Colonic mucosa (tissue), 4 donors: Measurements from ENCODE around the gene GALR3. TPM values are rescaled to one million over a fixed set of nuclear protein-coding genes. Genes with fewer than 3 reads are reported as not detected.

ENCODE experiments used
- DNase-seq: peaks from one replicate; pipeline ENCODE4 v3.0.0-alpha.2; 2020
- H3K27ac ChIP-seq: fragments of 200-600 bp; one replicate; pipeline ENCODE4 v1.8.0; 2021
- H3K27me3 ChIP-seq: fragments of 200-600 bp; one replicate; pipeline ENCODE4 v1.8.0; 2021
- H3K36me3 ChIP-seq: fragments of 200-600 bp; one replicate; pipeline ENCODE4 v1.8.0; 2021
- H3K4me1 ChIP-seq: fragments of 200-600 bp; one replicate; pipeline ENCODE4 v1.8.0; 2021; ENCODE audit warnings: mild to moderate bottlenecking
- H3K4me3 ChIP-seq: fragments of 200-600 bp; one replicate; pipeline ENCODE4 v1.8.0; 2021
- H3K9ac ChIP-seq, 2 donors: one replicate each; pipeline ENCODE4 v1.7.0; 2013; ENCODE audit warnings: control low read depth in 2 of 2, low read depth in 2 of 2, low read length in 2 of 2
- H3K9me3 ChIP-seq: fragments of 200-600 bp; one replicate; pipeline ENCODE4 v1.8.0; 2021
- intact Hi-C: fragments of 100-400 bp; cut with DNase I; formaldehyde crosslinking; loops from one replicate; pipeline ENCODE4 v1.14.1; 2022
- microRNA-seq: library from miRNA; unstranded; fragments of <30 nt; microRNA quantifications from one replicate; pipeline ENCODE4, GENCODE V29; 2019
- total RNA-seq, 2 donors: library from RNA; stranded (reverse); fragmentation: NEBNext Ultra II Directional in 1 of 2; extraction: Animal tissue kit (Norgen Biotek cat#: 25700) in 1 of 2; gene quantifications; one replicate each; pipeline ENCODE4 v1.2.1, GENCODE V29; 2021
- TF ChIP-seq, protein P1 (sequence below): fragments of 200-600 bp; IDR thresholded peaks from one replicate; pipeline ENCODE4 v1.8.0; 2022; ENCODE audit warnings: antibody characterized with exemption, mild to moderate bottlenecking
- donor health status: healthy.
- donor health status: DM: no; HTN: no; CAD: no.
- donor health status: DM: no; HTN: no; CAD: no.

The GALR3 gene
- total RNA-seq, 2 donors from 2014 or later: 0.74 TPM; not detected in 1

DNA sequence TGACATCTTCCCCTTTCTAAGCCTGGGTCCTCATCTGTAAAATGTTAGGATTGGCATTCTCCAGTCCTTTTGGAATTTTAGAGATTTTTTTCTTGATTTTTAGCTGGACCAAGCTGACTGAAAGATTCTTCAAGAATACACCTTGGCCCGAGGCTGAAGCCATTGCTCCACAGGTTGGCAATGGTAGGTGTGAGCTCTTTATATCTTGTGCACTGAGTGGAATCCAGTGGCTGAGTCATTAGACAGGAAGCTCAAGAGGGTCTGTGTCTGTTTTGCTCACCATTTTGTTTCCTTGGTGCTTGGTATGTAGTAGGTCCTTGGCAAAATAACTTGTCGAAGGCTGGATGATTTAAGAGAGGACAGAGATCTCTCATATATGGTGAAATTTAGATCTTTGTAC is 32.3 kb downstream of the GALR3 start:
- no peak overlapping the region for H3K4me3 ChIP-seq
- peak overlapping the region in 1 of 2 donors; percentile 5 for H3K9ac ChIP-seq
- no peaks in the 10 kb centered on the region for H3K9me3 ChIP-seq
- DNase-seq: no peak
- H3K4me1 ChIP-seq: no peaks in the 10 kb centered on the region
- peaks cover 30% of the 10 kb centered on the region for H3K36me3 ChIP-seq
- TF ChIP-seq, protein P1, sequence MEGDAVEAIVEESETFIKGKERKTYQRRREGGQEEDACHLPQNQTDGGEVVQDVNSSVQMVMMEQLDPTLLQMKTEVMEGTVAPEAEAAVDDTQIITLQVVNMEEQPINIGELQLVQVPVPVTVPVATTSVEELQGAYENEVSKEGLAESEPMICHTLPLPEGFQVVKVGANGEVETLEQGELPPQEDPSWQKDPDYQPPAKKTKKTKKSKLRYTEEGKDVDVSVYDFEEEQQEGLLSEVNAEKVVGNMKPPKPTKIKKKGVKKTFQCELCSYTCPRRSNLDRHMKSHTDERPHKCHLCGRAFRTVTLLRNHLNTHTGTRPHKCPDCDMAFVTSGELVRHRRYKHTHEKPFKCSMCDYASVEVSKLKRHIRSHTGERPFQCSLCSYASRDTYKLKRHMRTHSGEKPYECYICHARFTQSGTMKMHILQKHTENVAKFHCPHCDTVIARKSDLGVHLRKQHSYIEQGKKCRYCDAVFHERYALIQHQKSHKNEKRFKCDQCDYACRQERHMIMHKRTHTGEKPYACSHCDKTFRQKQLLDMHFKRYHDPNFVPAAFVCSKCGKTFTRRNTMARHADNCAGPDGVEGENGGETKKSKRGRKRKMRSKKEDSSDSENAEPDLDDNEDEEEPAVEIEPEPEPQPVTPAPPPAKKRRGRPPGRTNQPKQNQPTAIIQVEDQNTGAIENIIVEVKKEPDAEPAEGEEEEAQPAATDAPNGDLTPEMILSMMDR: no peak
- H3K27me3 ChIP-seq: no peaks in the 10 kb centered on the region
- intact Hi-C loops: no loop called here
- H3K27ac ChIP-seq: no peak overlapping the region

DNA sequence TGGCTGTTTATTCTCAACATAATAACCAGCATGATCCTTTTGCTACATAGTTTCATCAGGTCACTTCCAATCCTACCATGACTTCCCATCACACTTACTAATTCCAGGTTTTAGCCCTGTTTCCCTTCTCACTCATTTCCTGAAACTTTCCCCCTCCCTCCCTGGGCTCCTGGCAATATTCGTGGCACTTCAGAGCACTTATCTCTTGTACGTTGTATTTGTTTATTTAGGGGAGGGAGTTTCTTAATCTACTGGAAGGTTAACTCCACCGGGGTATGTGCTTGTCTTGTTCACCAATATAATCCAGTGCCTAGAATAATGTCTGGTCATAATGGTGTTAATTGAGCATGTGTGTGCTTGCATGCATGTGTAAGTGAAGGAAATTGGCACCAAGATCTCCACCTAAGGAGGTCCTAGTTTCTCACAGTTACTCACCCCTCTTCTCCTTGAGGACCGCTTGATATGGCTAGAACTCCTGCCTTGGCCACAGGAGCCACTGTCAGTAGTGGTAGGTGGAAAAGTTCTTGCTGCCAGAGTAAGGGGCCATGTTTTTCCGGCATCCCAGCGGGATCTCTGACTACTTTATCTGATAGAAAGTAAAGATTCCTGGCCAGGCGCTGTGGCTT is 37.7 kb downstream of the GALR3 start:
- Histone ChIP-seq H3K36me3 (peaks cover 11% of the 10 kb centered on the region), H3K27ac (no peak overlapping the region), H3K27me3 (no peaks in the 10 kb centered on the region), H3K4me3 (no peak overlapping the region), H3K9me3 (no peaks in the 10 kb centered on the region), H3K4me1 (no peaks in the 10 kb centered on the region), H3K9ac (no peak overlapping the region)
- TF ChIP-seq, protein P1: no peak
- no peak for DNase-seq
- intact Hi-C loops: no loop called here

DNA sequence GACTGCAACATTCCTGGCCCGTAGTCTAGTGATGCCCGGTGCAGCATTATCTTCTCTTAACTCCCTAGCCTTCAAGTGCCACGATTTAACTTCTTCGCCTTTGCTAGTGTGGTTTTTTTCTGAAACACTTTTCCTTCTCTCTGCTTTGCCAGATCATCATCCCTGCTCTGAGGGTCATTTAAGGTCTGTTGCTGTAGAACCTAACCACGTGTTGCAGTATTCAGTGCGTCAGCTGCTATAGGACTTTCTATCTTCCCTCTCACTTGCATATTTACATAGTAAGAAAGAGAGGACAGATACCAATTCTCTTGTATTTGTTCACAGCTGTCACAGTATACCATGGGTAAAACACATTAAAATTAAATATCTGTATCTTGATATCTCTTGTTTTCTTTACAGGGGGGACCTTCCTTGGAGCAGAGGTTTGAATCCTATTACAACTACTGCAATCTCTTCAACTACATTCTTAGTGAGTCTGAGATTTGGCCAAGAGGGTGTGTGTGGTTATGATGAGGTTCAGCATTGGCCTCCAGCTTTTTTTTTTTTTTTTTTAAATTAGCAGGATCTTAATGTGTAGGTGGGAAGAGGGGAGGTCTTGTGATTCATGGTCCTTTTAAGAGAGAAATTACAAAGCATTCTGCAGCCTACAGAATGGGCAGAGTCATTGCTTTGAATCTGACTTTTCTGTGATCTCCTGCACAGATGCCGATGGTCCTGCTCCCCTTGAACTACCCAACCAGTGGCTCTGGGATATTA is 39.6 kb downstream of the GALR3 start:
- H3K9ac ChIP-seq: no peak overlapping the region
- H3K27ac ChIP-seq: no peak overlapping the region
- H3K4me3 ChIP-seq: no peak overlapping the region
- intact Hi-C loops: loop anchor here (2.0 kb wide), 1 partner anchor 46 kb away; no protein-coding TSS in a partner anchor
- no peak for DNase-seq
- H3K4me1 ChIP-seq: no peaks in the 10 kb centered on the region
- H3K36me3 ChIP-seq: peaks cover 15% of the 10 kb centered on the region
- no peaks in the 10 kb centered on the region for H3K9me3 ChIP-seq
- TF ChIP-seq, protein P1: no peak
- H3K27me3 ChIP-seq: no peaks in the 10 kb centered on the region

DNA sequence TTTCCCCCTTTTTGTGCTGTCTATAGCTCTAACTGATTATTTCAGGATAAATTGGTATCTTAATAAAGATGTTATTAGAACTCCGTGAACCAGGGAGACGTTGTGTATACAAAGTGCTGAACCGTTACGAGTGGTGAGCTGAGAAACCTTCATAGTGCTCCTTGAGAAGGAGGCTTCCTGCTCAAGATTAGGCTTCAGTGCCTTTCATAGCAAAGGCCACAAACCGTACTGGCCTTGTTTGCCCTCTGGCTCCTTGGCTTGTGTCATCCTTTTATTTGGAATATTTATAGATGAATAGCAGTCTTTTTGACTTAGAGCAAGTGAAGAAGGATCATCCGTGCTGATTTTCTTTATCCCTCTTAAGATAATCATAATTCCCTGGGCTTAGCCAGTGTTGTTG is 42.3 kb downstream of the GALR3 start:
- intact Hi-C loops: no loop called here
- no peak overlapping the region for H3K27ac ChIP-seq
- TF ChIP-seq, protein P1: no peak
- H3K4me1 ChIP-seq: no peaks in the 10 kb centered on the region
- no peaks in the 10 kb centered on the region for H3K9me3 ChIP-seq
- H3K9ac ChIP-seq: no peak overlapping the region
- no peak overlapping the region for H3K4me3 ChIP-seq
- peaks cover 29% of the 10 kb centered on the region for H3K36me3 ChIP-seq
- no peaks in the 10 kb centered on the region for H3K27me3 ChIP-seq
- no peak for DNase-seq

DNA sequence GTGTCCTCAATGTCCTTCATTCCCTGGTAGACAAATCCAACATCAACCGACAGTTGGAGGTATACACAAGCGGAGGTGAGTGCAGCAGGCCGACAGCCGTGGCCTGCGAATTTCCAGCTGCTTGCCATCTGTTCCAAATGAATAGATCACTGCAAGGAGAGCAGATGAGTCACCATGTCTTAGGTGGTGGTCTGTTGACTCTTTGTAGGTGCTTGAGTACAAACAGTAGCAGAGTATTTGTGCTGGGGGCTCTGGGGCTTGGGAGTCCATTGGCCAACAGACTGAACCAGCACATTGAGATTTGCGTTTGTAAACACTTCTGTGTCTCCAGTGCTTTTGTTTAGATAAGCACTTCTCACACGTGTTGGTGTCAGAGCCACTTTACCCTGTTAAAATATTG is 47.1 kb downstream of the GALR3 start:
- Histone ChIP-seq H3K36me3 (peaks cover 39% of the 10 kb centered on the region), H3K27me3 (no peaks in the 10 kb centered on the region), H3K4me3 (no peak overlapping the region), H3K9me3 (no peaks in the 10 kb centered on the region), H3K4me1 (no peaks in the 10 kb centered on the region), H3K9ac (no peak overlapping the region), H3K27ac (no peak overlapping the region)
- TF ChIP-seq, protein P1: no peak
- intact Hi-C loops: no loop called here
- no peak for DNase-seq

Small RNA genes within 50 kb of the gene (microRNA-seq; reads per million reads assigned to microRNA genes)
- gene MIR659: not detected

Other genes starting within 250 kb of the GALR3 start
- 100 to 1,000 TPM; 118 to 160 TPM for gene LGALS2, start 243.3 kb upstream of the GALR3 start, total RNA-seq
- gene GGA1, start 214.5 kb upstream of the GALR3 start, total RNA-seq: 10 to 100 TPM; 45.7 to 90.2 TPM
- gene SH3BP1, start 183.7 kb upstream of the GALR3 start, total RNA-seq: 100 to 1,000 TPM in 1 of 2 donors, 10 to 100 TPM in 1; 91.8 to 125 TPM
- 10 to 100 TPM; 24.5 to 34.0 TPM for gene PDXP, start 164.7 kb upstream of the GALR3 start, total RNA-seq
- 100 to 1,000 TPM in 1 of 2 donors, 10 to 100 TPM in 1; 83.3 to 222 TPM for gene LGALS1, start 147.7 kb upstream of the GALR3 start, total RNA-seq
- gene NOL12, start 137.0 kb upstream of the GALR3 start, total RNA-seq: 10 to 100 TPM; 25.2 to 48.4 TPM
- 10 to 100 TPM; 69.5 to 75.7 TPM for gene TRIOBP, start 126.3 kb upstream of the GALR3 start, total RNA-seq
- gene GCAT, start 15.4 kb upstream of the GALR3 start, total RNA-seq: 10 to 100 TPM; 13.0 to 23.5 TPM
- gene ANKRD54, start 21.0 kb downstream of the GALR3 start, total RNA-seq: 10 to 100 TPM; 27.1 to 34.2 TPM
- 100 to 1,000 TPM; 358 to 451 TPM for gene EIF3L, start 26.0 kb downstream of the GALR3 start, total RNA-seq
- gene MICALL1, start 82.9 kb downstream of the GALR3 start, total RNA-seq: 10 to 100 TPM; 27.3 TPM
- gene C22orf23, start 130.2 kb downstream of the GALR3 start, total RNA-seq: not detected
- gene POLR2F, start 130.3 kb downstream of the GALR3 start, total RNA-seq: 100 to 1,000 TPM in 1 of 2 donors, 10 to 100 TPM in 1; 52.5 to 110 TPM
- 1 to 10 TPM in 1 of 2 donors, under 1 TPM in 1; 0.57 to 3.4 TPM for gene SOX10, start 161.2 kb downstream of the GALR3 start, total RNA-seq
- 10 to 100 TPM; 27.6 to 47.2 TPM for gene PICK1, start 234.0 kb downstream of the GALR3 start, total RNA-seq